ENCODE results near the gene CDK5.
"Not testable (repeated sequence)": the region's sequence is repeated elsewhere in the genome, so short reads cannot be mapped to it uniquely, and the experiment has no call there.

CDK5 gene

DNA sequence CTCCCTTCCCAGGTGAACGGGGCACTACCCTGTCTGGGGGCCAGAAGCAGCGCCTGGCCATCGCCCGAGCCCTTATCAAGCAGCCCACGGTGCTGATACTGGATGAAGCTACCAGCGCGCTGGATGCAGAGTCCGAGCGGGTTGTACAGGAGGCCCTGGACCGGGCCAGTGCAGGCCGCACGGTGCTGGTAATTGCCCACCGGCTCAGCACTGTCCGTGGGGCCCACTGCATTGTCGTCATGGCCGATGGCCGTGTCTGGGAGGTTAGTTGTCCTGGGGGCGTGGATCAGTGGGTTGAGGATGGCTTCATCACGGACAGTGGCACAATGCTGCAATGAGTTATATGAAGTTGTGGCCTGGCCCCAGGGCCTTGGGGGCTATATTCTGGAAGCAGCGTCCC, 13.7 kb downstream of the CDK5 start:
- Histone ChIP-seq H2BK120ac (ENCODE audit: insufficient read depth, low read length, poor library complexity) (no peak overlapping the region), H3K36me3 (ENCODE audit: control insufficient read depth in 1 of 2, insufficient read depth in 2 of 2, low read length in 2 of 2) (peaks cover 26 to 33% of the 10 kb centered on the region in 2 experiments), H3K18ac (ENCODE audit: low read length) (no peak overlapping the region), H3K4ac (ENCODE audit: low read depth, low read length) (no peak overlapping the region), H3K79me1 (ENCODE audit: low read length) (peaks cover 8% of the 10 kb centered on the region), H3K14ac (ENCODE audit: low read length) (no peak overlapping the region), H3K4me2 (ENCODE audit: low read length) (no peak overlapping the region), H2BK5ac (ENCODE audit: low read depth, low read length, poor library complexity) (no peak overlapping the region), H3K23ac (ENCODE audit: low read length) (no peak overlapping the region), H3K9ac (ENCODE audit: low read length) (no peak overlapping the region), H3K4me3 (ENCODE audit: low read depth, low read length) (no peak overlapping the region), H4K8ac (ENCODE audit: low read depth, low read length) (no peak overlapping the region), H2BK12ac (ENCODE audit: low read length) (no peak overlapping the region), H3K9me3 (ENCODE audit: insufficient read depth, low read depth, low read length) (peaks cover 3% of the 10 kb centered on the region), H4K91ac (ENCODE audit: low read depth, low read length) (no peak overlapping the region), H3K27ac (ENCODE audit: low read depth, low read length) (no peak overlapping the region), H4K12ac (ENCODE audit: low read depth, low read length) (no peak overlapping the region), H3K4me1 (ENCODE audit: control insufficient read depth in 1 of 2, insufficient read depth in 2 of 2, low read length in 2 of 2) (peaks cover 12 to 13% of the 10 kb centered on the region in 2 experiments), H3K27me3 (ENCODE audit: insufficient read depth, low read length) (no peaks in the 10 kb centered on the region), H2AK5ac (ENCODE audit: low read length) (no peak overlapping the region), H3K79me2 (ENCODE audit: control insufficient read depth, insufficient read depth, low read length, poor library complexity) (no peaks in the 10 kb centered on the region), H2AFZ (ENCODE audit: insufficient read depth, low read length, poor library complexity) (no peak overlapping the region)
- DNase-seq = no peak
- no CpG with 5 or more reads among the region's 20 CpGs for WGBS (ENCODE audit: extremely low coverage, insufficient coverage, insufficient read length)

DNA sequence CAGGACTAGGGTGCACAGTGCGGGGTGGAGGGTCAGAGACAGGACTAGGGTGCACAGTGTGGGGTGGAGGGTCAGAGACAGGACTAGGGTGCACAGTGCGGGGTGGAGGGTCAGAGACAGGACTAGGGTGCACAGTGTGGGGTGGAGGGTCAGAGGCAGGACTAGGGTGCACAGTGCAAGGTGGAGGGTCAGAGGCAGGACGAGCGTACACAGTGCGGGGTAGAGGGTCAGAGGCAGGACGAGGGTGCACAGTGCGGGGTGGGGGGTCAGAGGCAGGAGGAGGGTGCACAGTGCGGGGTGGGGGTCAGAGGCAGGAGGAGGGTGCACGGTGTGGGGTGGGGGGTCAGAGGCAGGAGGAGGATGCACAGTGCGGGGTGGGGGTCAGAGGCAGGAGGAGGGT, 14.2 kb downstream of the CDK5 start:
- not testable (repeated sequence) for H3K9me3 ChIP-seq (ENCODE audit: insufficient read depth, low read depth, low read length); H4K8ac ChIP-seq (ENCODE audit: low read depth, low read length); DNase-seq; H2BK5ac ChIP-seq (ENCODE audit: low read depth, low read length, poor library complexity); H2BK120ac ChIP-seq (ENCODE audit: insufficient read depth, low read length, poor library complexity); H3K27ac ChIP-seq (ENCODE audit: low read depth, low read length); H4K91ac ChIP-seq (ENCODE audit: low read depth, low read length); H4K12ac ChIP-seq (ENCODE audit: low read depth, low read length); H3K79me2 ChIP-seq (ENCODE audit: control insufficient read depth, insufficient read depth, low read length, poor library complexity); H2AK5ac ChIP-seq (ENCODE audit: low read length); H3K4me3 ChIP-seq (ENCODE audit: low read depth, low read length); H3K4me2 ChIP-seq (ENCODE audit: low read length); H2BK12ac ChIP-seq (ENCODE audit: low read length); H3K18ac ChIP-seq (ENCODE audit: low read length); H3K14ac ChIP-seq (ENCODE audit: low read length); H3K4ac ChIP-seq (ENCODE audit: low read depth, low read length); H3K27me3 ChIP-seq (ENCODE audit: insufficient read depth, low read length); H3K23ac ChIP-seq (ENCODE audit: low read length); H2AFZ ChIP-seq (ENCODE audit: insufficient read depth, low read length, poor library complexity); H3K9ac ChIP-seq (ENCODE audit: low read length)
- Histone ChIP-seq H3K79me1 (ENCODE audit: low read length) (peaks cover 11% of the 10 kb centered on the region), H3K36me3 (ENCODE audit: control insufficient read depth in 1 of 2, insufficient read depth in 2 of 2, low read length in 2 of 2) (peaks cover 26 to 33% of the 10 kb centered on the region in 2 experiments), H3K4me1 (ENCODE audit: control insufficient read depth in 1 of 2, insufficient read depth in 2 of 2, low read length in 2 of 2) (peaks cover 17 to 18% of the 10 kb centered on the region in 2 experiments)
- no CpG with 5 or more reads among the region's 10 CpGs for WGBS (ENCODE audit: extremely low coverage, insufficient coverage, insufficient read length)

- DNase-seq = no peak
- Histone ChIP-seq H4K91ac (ENCODE audit: low read depth, low read length) (peak overlapping the region; percentile 74), H3K4me3 (ENCODE audit: low read depth, low read length) (no peak overlapping the region), H2AFZ (ENCODE audit: insufficient read depth, low read length, poor library complexity) (no peak overlapping the region), H3K36me3 (ENCODE audit: control insufficient read depth in 1 of 2, insufficient read depth in 2 of 2, low read length in 2 of 2) (peaks cover 39 to 47% of the 10 kb centered on the region in 2 experiments), H4K8ac (ENCODE audit: low read depth, low read length) (no peak overlapping the region), H3K79me1 (ENCODE audit: low read length) (peaks cover 13% of the 10 kb centered on the region), H3K4me2 (ENCODE audit: low read length) (no peak overlapping the region), H3K4ac (ENCODE audit: low read depth, low read length) (no peak overlapping the region), H3K18ac (ENCODE audit: low read length) (no peak overlapping the region), H3K23ac (ENCODE audit: low read length) (no peak overlapping the region), H3K9me3 (ENCODE audit: insufficient read depth, low read depth, low read length) (peaks cover 1% of the 10 kb centered on the region), H2BK120ac (ENCODE audit: insufficient read depth, low read length, poor library complexity) (peak overlapping the region; percentile 65), H2BK12ac (ENCODE audit: low read length) (peak overlapping the region; percentile 42), H4K12ac (ENCODE audit: low read depth, low read length) (no peak overlapping the region), H3K14ac (ENCODE audit: low read length) (peak overlapping the region; percentile 33), H2AK5ac (ENCODE audit: low read length) (peak overlapping the region; percentile 13), H3K27ac (ENCODE audit: low read depth, low read length) (no peak overlapping the region), H3K4me1 (ENCODE audit: control insufficient read depth in 1 of 2, insufficient read depth in 2 of 2, low read length in 2 of 2) (peaks cover 19 to 21% of the 10 kb centered on the region in 2 experiments), H3K27me3 (ENCODE audit: insufficient read depth, low read length) (no peaks in the 10 kb centered on the region), H2BK5ac (ENCODE audit: low read depth, low read length, poor library complexity) (no peak overlapping the region), H3K9ac (ENCODE audit: low read length) (no peak overlapping the region), H3K79me2 (ENCODE audit: control insufficient read depth, insufficient read depth, low read length, poor library complexity) (no peaks in the 10 kb centered on the region)
- WGBS (ENCODE audit: extremely low coverage, insufficient coverage, insufficient read length) = no CpG with 5 or more reads among the region's 30 CpGs
These were observed 16.9 kb downstream of the CDK5 start for GRCh38 chr7:151040616-151041375.

GRCh38 chr7:151039850-151040548, 17.7 kb downstream of the CDK5 start:
- Histone ChIP-seq H3K79me2 (ENCODE audit: control insufficient read depth, insufficient read depth, low read length, poor library complexity) (no peaks in the 10 kb centered on the region), H4K8ac (ENCODE audit: low read depth, low read length) (peak overlapping the region; percentile 25), H3K9ac (ENCODE audit: low read length) (no peak overlapping the region), H2BK5ac (ENCODE audit: low read depth, low read length, poor library complexity) (peak overlapping the region; percentile 64), H3K27ac (ENCODE audit: low read depth, low read length) (peak overlapping the region; percentile 76), H3K79me1 (ENCODE audit: low read length) (peaks cover 13% of the 10 kb centered on the region), H2BK120ac (ENCODE audit: insufficient read depth, low read length, poor library complexity) (peak overlapping the region; percentile 65), H3K36me3 (ENCODE audit: control insufficient read depth in 1 of 2, insufficient read depth in 2 of 2, low read length in 2 of 2) (peaks cover 40 to 49% of the 10 kb centered on the region in 2 experiments), H3K4me2 (ENCODE audit: low read length) (no peak overlapping the region), H2BK12ac (ENCODE audit: low read length) (peak overlapping the region; percentile 42), H3K27me3 (ENCODE audit: insufficient read depth, low read length) (no peaks in the 10 kb centered on the region), H3K4me1 (ENCODE audit: control insufficient read depth in 1 of 2, insufficient read depth in 2 of 2, low read length in 2 of 2) (peaks cover 19 to 21% of the 10 kb centered on the region in 2 experiments), H4K12ac (ENCODE audit: low read depth, low read length) (no peak overlapping the region), H3K18ac (ENCODE audit: low read length) (peak overlapping the region; percentile 33), H2AFZ (ENCODE audit: insufficient read depth, low read length, poor library complexity) (no peak overlapping the region), H3K9me3 (ENCODE audit: insufficient read depth, low read depth, low read length) (peaks cover 1% of the 10 kb centered on the region), H3K4ac (ENCODE audit: low read depth, low read length) (peak overlapping the region; percentile 12), H2AK5ac (ENCODE audit: low read length) (peak overlapping the region; percentile 31), H3K23ac (ENCODE audit: low read length) (no peak overlapping the region), H3K4me3 (ENCODE audit: low read depth, low read length) (no peak overlapping the region), H3K14ac (ENCODE audit: low read length) (peak overlapping the region; percentile 41), H4K91ac (ENCODE audit: low read depth, low read length) (peak overlapping the region; percentile 74)
- WGBS (ENCODE audit: extremely low coverage, insufficient coverage, insufficient read length) = no CpG with 5 or more reads among the region's 18 CpGs
- DNase-seq = no peak
